ENCODE data around the gene CSAD.
"Not testable (repeated sequence)": the region's sequence is repeated elsewhere in the genome, so short reads cannot be mapped to it uniquely, and the experiment has no call there.

The CSAD gene

GRCh38 chr12:53218551-53219291, 38.0 kb upstream of the CSAD start:
- DNase-seq (ENCODE audit: low read depth) = peak; percentile 41

GRCh38 chr12:53217931-53218307, 37.2 kb upstream of the CSAD start:
- DNase-seq (ENCODE audit: low read depth) = no peak

- DNase-seq (ENCODE audit: low read depth) = peak; percentile 52
Measured at GRCh38 chr12:53217051-53217930, 36.6 kb upstream of the CSAD start.

- DNase-seq (ENCODE audit: low read depth) = no peak
Measured at GRCh38 chr12:53215497-53215896, 34.8 kb upstream of the CSAD start.

GRCh38 chr12:53214687-53215455, 34.1 kb upstream of the CSAD start:
- peak; percentile 72 for DNase-seq (ENCODE audit: low read depth)

GRCh38 chr12:53214221-53214620, 33.5 kb upstream of the CSAD start:
- no peak for DNase-seq (ENCODE audit: low read depth)

- DNase-seq (ENCODE audit: low read depth) = peak; percentile 80
Measured at GRCh38 chr12:53213348-53213747, 32.6 kb upstream of the CSAD start.

- peak; percentile 38 for DNase-seq (ENCODE audit: low read depth)
Measured at GRCh38 chr12:53212931-53213330, 32.2 kb upstream of the CSAD start.

GRCh38 chr12:53211476-53212381, 31.0 kb upstream of the CSAD start:
- no peak for DNase-seq (ENCODE audit: low read depth)

GRCh38 chr12:53210843-53211242, 30.1 kb upstream of the CSAD start:
- no peak for DNase-seq (ENCODE audit: low read depth)

- DNase-seq (ENCODE audit: low read depth) = no peak
Measured at GRCh38 chr12:53208877-53209463, 28.2 kb upstream of the CSAD start.

GRCh38 chr12:53208435-53208834, 27.7 kb upstream of the CSAD start:
- no peak for DNase-seq (ENCODE audit: low read depth)

GRCh38 chr12:53207042-53207441, 26.3 kb upstream of the CSAD start, which contains the start of gene ITGB7:
ITGB7 (minus strand) TSS chr12:53207251; CDS start chr12:53200443, 6,808 bp downstream.
- DNase-seq (ENCODE audit: low read depth) = no peak

GRCh38 chr12:53205747-53206419, 25.2 kb upstream of the CSAD start:
- peak; percentile 90 for DNase-seq (ENCODE audit: low read depth)

- no peak for DNase-seq (ENCODE audit: low read depth)
Measured at GRCh38 chr12:53204351-53204750, 23.6 kb upstream of the CSAD start.

- DNase-seq (ENCODE audit: low read depth) = not testable (repeated sequence)
Measured at GRCh38 chr12:53202316-53202715, 21.6 kb upstream of the CSAD start.

GRCh38 chr12:53201639-53202038, 20.9 kb upstream of the CSAD start:
- no peak for DNase-seq (ENCODE audit: low read depth)

- DNase-seq (ENCODE audit: low read depth) = peak; percentile 56
Measured at GRCh38 chr12:53201177-53201541, 20.4 kb upstream of the CSAD start.

GRCh38 chr12:53200458-53201176, 19.9 kb upstream of the CSAD start:
- no peak for DNase-seq (ENCODE audit: low read depth)

- no peak for DNase-seq (ENCODE audit: low read depth)
Measured at GRCh38 chr12:53200107-53200457, 19.4 kb upstream of the CSAD start.
